Fibroblast of the aortic adventitia (primary cell): Measurements from ENCODE around the gene ZNF783. TPM values are rescaled to one million over a fixed set of nuclear protein-coding genes. Genes with fewer than 3 reads are reported as not detected.

ENCODE experiments used
- DNase-seq: peaks from one replicate; pipeline ENCODE4 v3.0.0-alpha.2; 2010; ENCODE audit warnings: low read depth
- H3K4me3 ChIP-seq: 2 replicates; pipeline ENCODE4 v1.5.1; 2011; ENCODE audit warnings: low read depth, mild to moderate bottlenecking, control low read depth, low read length, moderate library complexity
- CTCF ChIP-seq: IDR thresholded peaks from 2 replicates; pipeline ENCODE4 v1.5.1; 2011; ENCODE audit warnings: mild to moderate bottlenecking, low read length, control low read depth, inconsistent platforms; ENCODE audit not compliant: insufficient read depth
- total RNA-seq: library from RNA; depleted of rRNA; stranded (reverse); fragments of >200 nt; gene quantifications from 2 replicates; pipeline ENCODE4 v1.2.3, GENCODE V29; 2012; ENCODE audit warnings: low replicate concordance

The ZNF783 gene
- total RNA-seq, 1 donor, result 9.1 TPM

GRCh38 chr7:149285603-149286002, 23.6 kb downstream of the ZNF783 start:
- peak; percentile 19 for DNase-seq
- TF ChIP-seq CTCF, result no peak
- H3K4me3 ChIP-seq, result peak overlapping the region; percentile 71

- no peak for DNase-seq
- no peak for TF ChIP-seq CTCF
- H3K4me3 ChIP-seq, result no peak overlapping the region
These were observed 24.9 kb downstream of the ZNF783 start for GRCh38 chr7:149286811-149287400.

GRCh38 chr7:149287622-149288021, 25.6 kb downstream of the ZNF783 start:
- DNase-seq, result no peak
- TF ChIP-seq CTCF, result no peak
- no peak overlapping the region for H3K4me3 ChIP-seq

- H3K4me3 ChIP-seq, result no peak overlapping the region
- no peak for DNase-seq
- no peak for TF ChIP-seq CTCF
These were observed 27.3 kb downstream of the ZNF783 start for GRCh38 chr7:149289262-149289661.

- DNase-seq, result no peak
- TF ChIP-seq CTCF, result no peak
- no peak overlapping the region for H3K4me3 ChIP-seq
These were observed 27.9 kb downstream of the ZNF783 start for GRCh38 chr7:149289856-149290255.

- no peak for TF ChIP-seq CTCF
- DNase-seq, result no peak
- H3K4me3 ChIP-seq, result no peak overlapping the region
These were observed 29.2 kb downstream of the ZNF783 start for GRCh38 chr7:149291036-149291780.
